Fibroblast of mammary gland (primary cell): ENCODE measurements around the gene PDX1.

Experiments
- DNase-seq: peaks from one replicate; pipeline ENCODE4 v3.0.0-alpha.2; 2010; ENCODE audit warnings: low read depth
- H3K4me3 ChIP-seq: 2 replicates; pipeline ENCODE4 v1.5.1; 2011; ENCODE audit warnings: low read depth, mild to moderate bottlenecking, low read length, moderate library complexity; ENCODE audit not compliant: control insufficient read depth
- TF ChIP-seq, protein P1 (sequence below): conservative IDR thresholded peaks from 2 replicates; pipeline ENCODE4 v1.5.1; 2011; ENCODE audit warnings: low read depth, low read length, inconsistent platforms; ENCODE audit not compliant: control insufficient read depth, insufficient read depth

Gene PDX1

DNA sequence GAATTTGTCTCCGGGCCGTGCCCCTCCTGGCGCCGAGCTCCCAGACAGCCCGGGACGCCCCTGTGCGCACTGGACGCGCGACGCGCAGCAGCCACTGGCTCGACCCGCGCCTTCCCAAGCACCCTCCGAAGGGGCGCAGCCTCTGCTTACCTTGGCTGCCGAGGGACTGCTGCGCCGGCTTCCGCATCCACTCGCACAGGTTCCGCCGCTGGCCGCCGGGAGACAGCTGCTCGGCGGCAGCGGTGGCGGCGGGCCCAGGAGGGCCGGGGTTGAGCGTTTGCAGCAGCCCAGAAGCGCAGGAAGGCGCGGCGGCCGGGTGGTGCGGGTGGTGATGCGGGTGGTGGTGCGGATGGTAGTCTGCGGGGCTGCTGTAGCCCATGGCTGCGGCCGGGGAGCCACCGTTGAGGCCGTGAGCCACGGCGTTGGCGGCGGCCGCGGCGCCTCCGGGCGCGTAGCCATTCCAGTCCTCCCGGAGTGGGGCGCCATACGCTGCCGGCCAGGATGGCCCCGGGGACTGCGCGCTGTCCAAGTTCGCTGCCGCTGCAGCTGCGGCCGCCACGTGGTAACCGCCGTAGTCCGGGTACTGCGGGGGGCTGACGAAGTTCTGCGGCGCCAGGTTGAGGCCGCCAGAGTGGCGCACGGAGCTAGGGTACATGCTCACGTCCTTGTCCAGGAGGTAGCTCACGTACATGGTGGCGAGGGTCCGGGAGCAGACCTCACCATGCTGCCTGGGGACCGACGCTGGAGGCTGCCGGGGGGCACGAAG is 48.7 kb downstream of the PDX1 start:
- TF ChIP-seq, protein P1, sequence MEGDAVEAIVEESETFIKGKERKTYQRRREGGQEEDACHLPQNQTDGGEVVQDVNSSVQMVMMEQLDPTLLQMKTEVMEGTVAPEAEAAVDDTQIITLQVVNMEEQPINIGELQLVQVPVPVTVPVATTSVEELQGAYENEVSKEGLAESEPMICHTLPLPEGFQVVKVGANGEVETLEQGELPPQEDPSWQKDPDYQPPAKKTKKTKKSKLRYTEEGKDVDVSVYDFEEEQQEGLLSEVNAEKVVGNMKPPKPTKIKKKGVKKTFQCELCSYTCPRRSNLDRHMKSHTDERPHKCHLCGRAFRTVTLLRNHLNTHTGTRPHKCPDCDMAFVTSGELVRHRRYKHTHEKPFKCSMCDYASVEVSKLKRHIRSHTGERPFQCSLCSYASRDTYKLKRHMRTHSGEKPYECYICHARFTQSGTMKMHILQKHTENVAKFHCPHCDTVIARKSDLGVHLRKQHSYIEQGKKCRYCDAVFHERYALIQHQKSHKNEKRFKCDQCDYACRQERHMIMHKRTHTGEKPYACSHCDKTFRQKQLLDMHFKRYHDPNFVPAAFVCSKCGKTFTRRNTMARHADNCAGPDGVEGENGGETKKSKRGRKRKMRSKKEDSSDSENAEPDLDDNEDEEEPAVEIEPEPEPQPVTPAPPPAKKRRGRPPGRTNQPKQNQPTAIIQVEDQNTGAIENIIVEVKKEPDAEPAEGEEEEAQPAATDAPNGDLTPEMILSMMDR = no peak
- no peak overlapping the region for H3K4me3 ChIP-seq
- DNase-seq = no peak

- TF ChIP-seq, protein P1 = no peak
- no peak for DNase-seq
- H3K4me3 ChIP-seq = no peak within 1 kb of the TSS
Measured at GRCh38 chr13:27969082-27969865, 49.5 kb downstream of the PDX1 start, which contains the start of gene CDX2. TSS of gene CDX2 (minus strand) at chr13:27969315. CDS start at chr13:27969006, 309 bp downstream.

DNA sequence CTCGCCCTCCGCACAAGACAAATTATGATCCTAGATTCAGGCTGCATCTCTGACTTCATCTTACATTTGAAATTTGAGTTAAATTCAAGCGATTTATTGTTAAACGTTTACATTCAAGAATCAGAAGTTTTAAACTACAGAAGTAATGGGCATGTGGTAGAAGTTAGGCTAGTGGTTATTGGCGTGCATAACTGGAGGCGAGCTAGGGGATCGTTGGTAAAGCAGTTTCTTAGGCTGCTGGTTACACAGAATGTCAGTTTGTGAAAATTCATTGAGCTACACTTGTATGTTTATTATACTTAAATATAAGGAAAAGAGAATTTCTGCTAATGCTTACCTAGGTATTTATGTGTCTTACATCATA is 50.0 kb downstream of the PDX1 start:
- no peak overlapping the region for H3K4me3 ChIP-seq
- TF ChIP-seq, protein P1 = no peak
- no peak for DNase-seq

DNA sequence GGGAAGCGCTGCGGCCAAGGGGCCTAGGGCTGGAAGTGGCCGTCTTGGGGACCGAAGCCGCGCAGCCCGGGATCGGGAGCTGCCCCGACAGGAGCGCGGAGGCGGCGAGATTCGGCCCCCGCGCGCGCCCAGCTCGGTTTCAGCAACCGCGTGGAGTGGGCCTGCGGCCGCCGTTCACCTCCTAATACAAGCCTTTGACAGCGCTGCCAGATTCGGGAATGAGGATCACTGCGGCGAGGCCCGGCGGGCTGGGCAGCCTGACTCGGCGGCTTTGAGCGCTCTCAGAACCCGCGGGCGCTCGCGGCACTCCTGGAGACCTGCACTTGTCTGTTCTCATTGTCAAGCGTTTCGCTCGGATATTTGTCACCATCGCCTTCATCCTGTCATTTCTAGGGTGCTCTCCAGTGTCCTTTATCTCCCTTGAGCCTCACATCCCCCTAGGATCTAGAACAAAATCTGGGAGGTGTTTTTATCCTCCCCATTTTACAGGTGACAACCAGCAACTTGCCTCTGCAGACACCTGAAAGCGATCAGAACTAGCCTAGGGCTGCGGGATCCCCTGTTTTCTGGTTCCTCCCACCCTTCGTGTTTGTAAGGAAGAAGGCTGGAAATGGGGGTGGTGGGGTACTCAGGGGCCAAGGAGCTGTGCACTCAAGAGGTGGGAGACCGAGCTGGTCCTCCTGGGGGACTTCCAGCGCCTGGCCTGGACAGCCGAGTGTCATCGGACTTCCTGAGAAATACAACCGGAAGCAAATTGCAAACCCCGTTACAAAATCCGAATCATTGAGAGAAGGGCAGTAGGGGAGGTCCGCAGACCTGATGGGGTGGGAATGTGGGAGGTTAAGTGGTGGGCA is 50.8 kb downstream of the PDX1 start:
- TF ChIP-seq, protein P1 = no peak
- H3K4me3 ChIP-seq = no peak overlapping the region
- DNase-seq = no peak

DNA sequence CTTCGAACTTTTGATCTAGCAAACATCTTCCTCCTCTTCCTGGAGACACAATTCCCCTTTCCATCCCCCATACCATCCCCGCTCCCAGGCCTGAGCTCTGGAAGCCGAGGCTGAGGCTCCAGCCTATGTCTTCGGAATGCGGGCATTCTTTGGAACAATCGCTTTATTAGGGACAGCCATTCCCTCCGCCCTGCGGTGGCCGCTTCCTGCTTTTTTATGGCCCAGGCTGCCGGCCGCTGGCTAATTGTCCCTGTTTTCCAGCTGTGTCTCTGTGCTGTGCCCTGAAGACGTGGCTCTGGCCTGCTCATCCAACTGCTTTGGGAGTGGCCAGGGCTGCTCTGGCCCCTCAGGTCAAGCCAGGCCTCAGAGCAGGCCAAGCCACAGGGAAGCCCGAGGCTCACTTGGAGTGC is 51.4 kb downstream of the PDX1 start:
- DNase-seq = no peak
- no peak overlapping the region for H3K4me3 ChIP-seq
- TF ChIP-seq, protein P1 = no peak

GRCh38 chr13:27971776-27972477 is 52.1 kb downstream of the PDX1 start:
- H3K4me3 ChIP-seq = no peak overlapping the region
- no peak for DNase-seq
- TF ChIP-seq, protein P1 = no peak
